Motor neuron (in vitro differentiated cells): ENCODE results near the gene SELENOH. TPM values are rescaled to one million over a fixed set of nuclear protein-coding genes. Genes with fewer than 3 reads are reported as not detected.

ENCODE experiments used
- ATAC-seq, 8 experiments: fragments of 200-7000 bp; cut with Tn5 transposase; replicated peaks in 6 of 8; 2 replicates each; pipeline ENCODE4 v1.8.0; 2021; ENCODE audit warnings: mild to moderate bottlenecking in 8 of 8, moderate library complexity in 8 of 8
- H3K27ac ChIP-seq, 2 donors: fragments of 250-450 bp; sonication (Bioruptor Pico); 2 replicates each; pipeline ENCODE4 v1.9.0; 2021; ENCODE audit warnings: antibody characterized with exemption in 2 of 2, mild to moderate bottlenecking in 2 of 2, moderate library complexity in 1 of 2
- H3K4me1 ChIP-seq, 2 donors: fragments of 250-450 bp; sonication (Bioruptor Pico); replicated peaks in 1 of 2; 2 replicates each; pipeline ENCODE4 v1.6.1; 2021; ENCODE audit warnings: antibody characterized with exemption in 2 of 2, mild to moderate bottlenecking in 2 of 2, moderate library complexity in 1 of 2
- H3K4me3 ChIP-seq, 5 donors: fragments of 250-450 bp; sonication (Bioruptor Pico); 2 replicates each; pipeline ENCODE4 v1.9.0; 2021; ENCODE audit warnings: antibody characterized with exemption in 5 of 5, mild to moderate bottlenecking in 5 of 5, moderate library complexity in 4 of 5
- WGBS, 10 experiments: fragments of 450-650 bp; shearing (Covaris generic); methylation state at CpG; one replicate each; pipeline ENCODE4 v1.0.0; 2022; 5-methylcytosine and 5-hydroxymethylcytosine counted together
- in situ Hi-C, 9 experiments: fragments of 400-800 bp; cut with MboI; loops; one replicate each; pipeline ENCODE4 v1.15.0; 2021; ENCODE audit warnings: low sequenced_read_pairs in 9 of 9, low pct_unique_long_range_greater_than_20kb in 2 of 9; ENCODE audit not compliant: unreplicated experiment in 9 of 9
- total RNA-seq, 8 experiments: library from RNA; unstranded; fragments of 300-600 nt; gene quantifications; 2 replicates each; pipeline versions ENCODE4 v1.2.3 to v1.2.4, GENCODE V29; 2022

Gene SELENOH
- total RNA-seq, 8 experiments from 2014 or later = 113 to 203 (median 149) TPM

DNA sequence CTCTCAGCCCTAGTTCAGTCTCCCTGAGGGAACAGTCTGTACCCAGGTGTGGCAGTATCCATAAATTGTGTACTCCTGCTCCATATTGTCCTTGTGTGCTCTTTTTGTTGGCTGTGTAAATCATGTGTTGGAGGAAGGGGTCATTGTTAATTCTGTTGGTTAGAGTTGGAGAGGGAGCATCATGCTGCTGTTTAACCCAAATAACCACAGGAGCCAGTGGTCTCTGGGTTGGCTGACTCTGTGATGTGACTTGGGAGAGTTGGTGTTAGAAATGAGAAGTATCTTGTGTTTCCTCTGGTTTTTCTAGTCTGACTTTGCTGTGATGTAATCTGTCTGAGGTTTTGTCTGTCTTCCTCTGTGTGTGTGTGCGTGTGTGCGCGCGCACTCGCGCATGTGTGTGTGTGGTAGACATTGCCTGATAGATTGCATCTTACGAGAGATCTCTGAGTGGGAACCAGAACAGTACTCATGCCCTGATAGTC, 50.8 kb downstream of the SELENOH start:
- WGBS, 10 experiments = 83 to 100% (median 98%) methylated on average over 1 to 7 of the region's 7 CpGs; no CpG with 5 or more reads in 3 of the 10 experiments
- Histone ChIP-seq H3K4me3 (no peak overlapping the region), H3K4me1 (peaks cover 0 to 3% of the 10 kb centered on the region in 2 donors), H3K27ac (no peak overlapping the region)
- in situ Hi-C loops = no loop called here
- no peak for ATAC-seq

DNA sequence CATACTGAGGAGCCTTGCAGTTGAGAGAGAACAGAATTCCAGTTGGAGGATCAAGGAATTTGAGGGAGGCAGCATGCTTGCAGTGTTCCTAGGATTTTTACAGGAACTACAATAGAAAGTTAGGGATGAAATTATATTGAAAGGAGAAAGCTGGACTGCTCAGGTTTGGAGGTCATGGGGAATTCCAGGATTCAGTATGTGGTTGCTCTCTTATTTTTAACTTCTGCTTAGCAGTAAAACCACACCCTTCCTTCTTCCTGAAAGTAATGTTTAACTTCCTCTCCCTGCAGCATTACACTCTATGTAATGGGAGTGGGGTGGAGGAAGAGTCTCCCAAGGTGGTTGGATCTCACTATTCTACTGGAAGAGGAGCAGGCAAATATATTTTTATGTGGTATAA, 51.6 kb downstream of the SELENOH start:
- in situ Hi-C loops = no loop called here
- Histone ChIP-seq H3K4me1 (peaks cover 0 to 3% of the 10 kb centered on the region in 2 donors), H3K27ac (no peak overlapping the region), H3K4me3 (no peak overlapping the region)
- peak in 3 of 8 experiments; percentile 77 to 93 (median 93) for ATAC-seq

Other genes starting within 250 kb of the SELENOH start
- gene SLC43A1, start 225.8 kb upstream of the SELENOH start, total RNA-seq = 10 to 100 TPM in 2 of 8 experiments, 1 to 10 TPM in 4, under 1 TPM in 2; 0.32 to 13.7 (median 2.1) TPM
- 10 to 100 TPM; 28.3 to 86.7 (median 58.9) TPM for gene TIMM10, start 210.7 kb upstream of the SELENOH start, total RNA-seq
- under 1 TPM in 7 of 8 experiments, not detected in 1; 0.25 to 0.60 (median 0.42) TPM for gene SMTNL1, start 203.9 kb upstream of the SELENOH start, total RNA-seq
- gene UBE2L6, start 173.8 kb upstream of the SELENOH start, total RNA-seq = 100 to 1,000 TPM in 2 of 8 experiments, 10 to 100 TPM in 6; 22.6 to 177 (median 52.5) TPM
- 10 to 100 TPM in 4 of 8 experiments, 1 to 10 TPM in 4; 1.7 to 35.1 (median 9.9) TPM for gene SERPING1, start 143.8 kb upstream of the SELENOH start, total RNA-seq
- 10 to 100 TPM in 4 of 8 experiments, 1 to 10 TPM in 4; 3.7 to 13.1 (median 8.8) TPM for gene YPEL4, start 91.6 kb upstream of the SELENOH start, total RNA-seq
- 10 to 100 TPM in 7 of 8 experiments, 1 to 10 TPM in 1; 9.9 to 19.0 (median 12.9) TPM for gene CLP1, start 83.7 kb upstream of the SELENOH start, total RNA-seq
- 10 to 100 TPM; 15.2 to 59.5 (median 31.5) TPM for gene ZDHHC5, start 73.4 kb upstream of the SELENOH start, total RNA-seq
- 10 to 100 TPM; 16.3 to 35.2 (median 29.2) TPM for gene MED19, start 29.3 kb upstream of the SELENOH start, total RNA-seq
- gene TMX2, start 28.9 kb upstream of the SELENOH start, total RNA-seq = 100 to 1,000 TPM in 4 of 8 experiments, 10 to 100 TPM in 4; 70.0 to 149 (median 105) TPM
- gene BTBD18, start 10.3 kb downstream of the SELENOH start, total RNA-seq = 1 to 10 TPM in 5 of 8 experiments, under 1 TPM in 3; 0.46 to 6.1 (median 1.1) TPM
- 100 to 1,000 TPM in 2 of 8 experiments, 10 to 100 TPM in 6; 59.5 to 166 (median 86.1) TPM for gene CTNND1, start 20.3 kb downstream of the SELENOH start, total RNA-seq